ENCODE results near the gene LRP1-AS.

GRCh38 chr12:57142727-57143126, 4.7 kb downstream of the LRP1-AS start:
- TF ChIP-seq, protein P1, sequence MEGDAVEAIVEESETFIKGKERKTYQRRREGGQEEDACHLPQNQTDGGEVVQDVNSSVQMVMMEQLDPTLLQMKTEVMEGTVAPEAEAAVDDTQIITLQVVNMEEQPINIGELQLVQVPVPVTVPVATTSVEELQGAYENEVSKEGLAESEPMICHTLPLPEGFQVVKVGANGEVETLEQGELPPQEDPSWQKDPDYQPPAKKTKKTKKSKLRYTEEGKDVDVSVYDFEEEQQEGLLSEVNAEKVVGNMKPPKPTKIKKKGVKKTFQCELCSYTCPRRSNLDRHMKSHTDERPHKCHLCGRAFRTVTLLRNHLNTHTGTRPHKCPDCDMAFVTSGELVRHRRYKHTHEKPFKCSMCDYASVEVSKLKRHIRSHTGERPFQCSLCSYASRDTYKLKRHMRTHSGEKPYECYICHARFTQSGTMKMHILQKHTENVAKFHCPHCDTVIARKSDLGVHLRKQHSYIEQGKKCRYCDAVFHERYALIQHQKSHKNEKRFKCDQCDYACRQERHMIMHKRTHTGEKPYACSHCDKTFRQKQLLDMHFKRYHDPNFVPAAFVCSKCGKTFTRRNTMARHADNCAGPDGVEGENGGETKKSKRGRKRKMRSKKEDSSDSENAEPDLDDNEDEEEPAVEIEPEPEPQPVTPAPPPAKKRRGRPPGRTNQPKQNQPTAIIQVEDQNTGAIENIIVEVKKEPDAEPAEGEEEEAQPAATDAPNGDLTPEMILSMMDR (IDR thresholded peaks at IDR 0.05) = no peak
- no peak for TF ChIP-seq REST (IDR thresholded peaks at IDR 0.05; ENCODE audit: insufficient read depth in 1 of 2, low read depth in 2 of 2, low read length in 1 of 2)
- TF ChIP-seq POLR2AphosphoS5 (IDR thresholded peaks at IDR 0.05; ENCODE audit: low read depth, low read length) = no peak
- TF ChIP-seq TCF7L2 (IDR thresholded peaks at IDR 0.05; ENCODE audit: low read depth, low read length) = no peak
